GM18858 (cell line): Measurements from ENCODE around the gene OLFM1.
"Not testable (repeated sequence)": the region's sequence is repeated elsewhere in the genome, so short reads cannot be mapped to it uniquely, and the experiment has no call there.

Experiments
- ATAC-seq: cut with Tn5 transposase; IDR thresholded peaks from one replicate; pipeline ENCODE4 v1.9.1; 2021; ENCODE audit not compliant: unreplicated experiment

Gene OLFM1

DNA sequence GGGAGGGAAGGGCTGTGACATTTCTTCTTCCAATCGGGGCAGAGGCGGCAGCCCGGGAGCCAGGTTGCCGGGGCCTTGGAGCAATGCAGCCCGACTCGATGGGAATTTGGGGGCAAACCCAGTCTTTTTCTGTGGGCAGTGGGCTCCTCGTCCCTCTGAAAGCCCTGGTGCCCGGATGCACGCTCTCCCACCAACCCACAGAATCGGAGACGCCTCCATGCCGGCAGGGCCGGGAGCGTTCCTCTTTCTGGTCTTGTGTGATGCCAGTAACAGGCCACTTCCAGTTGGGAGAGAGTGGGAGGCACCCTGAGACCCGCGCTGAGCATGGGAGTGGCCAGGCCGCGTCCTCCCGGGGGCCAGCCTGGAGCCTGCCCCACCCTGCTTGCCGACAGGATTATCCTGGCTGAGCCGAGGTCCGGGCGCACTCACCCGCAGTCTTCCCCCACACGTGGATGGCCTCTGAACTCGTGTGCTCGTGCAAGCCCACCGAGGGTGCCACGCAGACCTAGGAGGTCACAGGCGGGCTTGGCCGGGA is 17.8 kb downstream of the OLFM1 start:
- no peak for ATAC-seq

GRCh38 chr9:135105938-135106491 is 18.5 kb downstream of the OLFM1 start:
- no peak for ATAC-seq

- no peak for ATAC-seq
Observed at GRCh38 chr9:135106551-135107270, 19.2 kb downstream of the OLFM1 start.

DNA sequence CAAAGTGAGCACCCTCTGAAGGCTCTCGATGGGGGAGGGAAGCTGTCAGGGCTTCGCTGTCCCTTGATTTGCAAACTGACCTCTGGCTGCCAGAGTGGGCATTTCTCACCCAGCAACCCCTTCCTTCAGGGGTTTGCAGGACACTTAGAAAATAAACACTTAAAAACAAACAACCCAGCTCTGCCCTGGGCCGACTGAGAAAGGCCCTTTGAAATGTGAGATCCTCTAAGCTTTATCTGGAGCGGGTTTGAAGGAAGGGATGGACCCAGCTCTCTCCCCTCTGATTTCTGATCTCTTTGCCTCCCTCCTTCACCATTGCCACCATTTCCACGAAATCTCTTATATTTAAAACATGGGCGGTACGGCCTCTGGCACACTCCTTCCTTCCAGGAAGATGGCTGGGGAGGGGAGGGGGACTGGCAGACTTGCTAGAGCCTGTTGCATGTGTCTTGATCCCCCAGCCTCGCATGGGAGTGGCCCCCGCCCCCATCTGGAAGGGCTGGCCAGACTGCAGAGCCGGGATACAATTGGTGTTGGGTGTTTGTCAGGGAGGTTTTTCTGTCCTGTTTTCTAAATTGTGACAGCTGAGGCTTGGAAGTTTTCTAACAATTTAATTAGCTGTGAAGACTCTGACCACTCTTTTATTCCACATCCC is 20.2 kb downstream of the OLFM1 start:
- no peak for ATAC-seq

- no peak for ATAC-seq
Observed at GRCh38 chr9:135108831-135109510, 21.5 kb downstream of the OLFM1 start.

DNA sequence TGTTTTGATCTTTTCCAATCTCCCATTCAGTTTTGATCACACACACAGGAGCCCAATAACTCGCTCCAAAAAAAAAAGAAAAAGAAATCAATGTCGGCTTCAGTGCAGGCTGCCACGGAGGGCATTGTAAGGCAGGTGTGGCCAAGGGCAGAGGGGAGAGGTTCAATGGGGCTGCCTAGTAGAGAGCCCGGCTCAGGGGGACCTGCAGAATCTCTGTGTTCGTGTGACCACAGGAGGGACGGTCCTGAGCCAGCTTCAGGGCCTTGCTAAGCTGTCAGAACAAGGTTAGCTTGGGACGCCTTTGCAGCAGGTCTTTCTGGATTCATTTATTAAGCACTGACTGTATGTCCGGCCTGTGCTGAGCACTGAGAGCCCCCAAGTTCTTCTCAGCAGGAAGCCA is 22.2 kb downstream of the OLFM1 start:
- ATAC-seq: no peak

DNA sequence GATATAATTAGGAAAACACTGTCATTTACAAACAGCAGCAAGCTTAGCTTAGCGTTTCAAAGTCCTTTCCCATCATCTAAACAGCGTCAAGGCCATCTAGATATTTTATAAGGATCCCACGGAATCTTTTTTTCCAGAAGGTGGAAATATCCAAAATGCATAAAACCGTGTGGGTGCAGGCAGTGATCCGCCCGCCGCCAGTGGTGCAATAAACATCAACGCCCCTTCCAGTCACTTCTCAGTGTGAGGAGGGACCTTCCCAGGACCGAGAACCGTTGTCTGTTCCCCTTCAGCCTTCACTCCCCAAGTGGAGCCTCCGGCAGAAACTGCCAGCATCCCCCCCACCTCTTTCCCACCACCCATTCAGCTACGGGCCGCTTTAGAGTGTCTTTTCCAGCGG is 22.9 kb downstream of the OLFM1 start:
- ATAC-seq: no peak

DNA sequence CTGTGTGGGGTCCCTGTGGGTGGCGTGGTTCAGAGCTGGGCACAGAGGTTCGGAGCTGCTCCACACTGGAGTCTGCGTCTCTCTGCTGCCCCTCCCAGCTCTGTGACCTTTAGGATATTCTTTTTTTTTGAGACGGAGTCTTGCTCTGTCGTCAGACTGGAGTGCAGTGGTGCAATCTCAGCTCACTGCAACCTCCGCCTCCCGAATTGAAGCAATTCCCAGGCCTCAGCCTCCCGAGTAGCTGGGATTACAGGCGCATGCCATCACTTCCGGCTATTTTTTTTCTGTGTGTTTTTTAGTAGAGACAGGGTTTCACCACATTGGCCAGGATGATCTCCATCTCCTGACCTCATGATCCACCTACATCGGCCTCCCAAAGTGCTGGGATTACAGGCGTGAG is 24.1 kb downstream of the OLFM1 start:
- not testable (repeated sequence) for ATAC-seq

GRCh38 chr9:135116371-135116770 is 28.9 kb downstream of the OLFM1 start:
- ATAC-seq: no peak

GRCh38 chr9:135116881-135117280 is 29.4 kb downstream of the OLFM1 start:
- ATAC-seq: no peak

- ATAC-seq: no peak
Observed at GRCh38 chr9:135117281-135117680, 29.8 kb downstream of the OLFM1 start.

DNA sequence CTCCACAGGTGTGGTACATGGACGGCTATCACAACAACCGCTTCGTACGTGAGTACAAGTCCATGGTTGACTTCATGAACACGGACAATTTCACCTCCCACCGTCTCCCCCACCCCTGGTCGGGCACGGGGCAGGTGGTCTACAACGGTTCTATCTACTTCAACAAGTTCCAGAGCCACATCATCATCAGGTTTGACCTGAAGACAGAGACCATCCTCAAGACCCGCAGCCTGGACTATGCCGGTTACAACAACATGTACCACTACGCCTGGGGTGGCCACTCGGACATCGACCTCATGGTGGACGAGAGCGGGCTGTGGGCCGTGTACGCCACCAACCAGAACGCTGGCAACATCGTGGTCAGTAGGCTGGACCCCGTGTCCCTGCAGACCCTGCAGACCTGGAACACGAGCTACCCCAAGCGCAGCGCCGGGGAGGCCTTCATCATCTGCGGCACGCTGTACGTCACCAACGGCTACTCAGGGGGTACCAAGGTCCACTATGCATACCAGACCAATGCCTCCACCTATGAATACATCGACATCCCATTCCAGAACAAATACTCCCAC is 32.1 kb downstream of the OLFM1 start:
- no peak for ATAC-seq

DNA sequence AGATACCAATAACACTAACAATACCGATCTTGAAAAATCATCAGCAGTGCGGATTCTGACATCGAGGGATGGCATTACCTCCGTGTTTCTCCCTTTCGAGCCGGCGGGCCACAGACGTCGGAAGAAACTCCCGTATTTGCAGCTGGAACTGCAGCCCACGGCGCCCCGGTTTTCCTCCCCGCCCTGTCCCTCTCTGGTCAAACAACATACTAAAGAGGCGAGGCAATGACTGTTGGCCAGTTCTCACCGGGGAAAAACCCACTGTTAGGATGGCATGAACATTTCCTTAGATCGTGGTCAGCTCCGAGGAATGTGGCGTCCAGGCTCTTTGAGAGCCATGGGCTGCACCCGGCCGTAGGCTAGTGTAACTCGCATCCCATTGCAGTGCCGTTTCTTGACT is 32.8 kb downstream of the OLFM1 start:
- no peak for ATAC-seq

DNA sequence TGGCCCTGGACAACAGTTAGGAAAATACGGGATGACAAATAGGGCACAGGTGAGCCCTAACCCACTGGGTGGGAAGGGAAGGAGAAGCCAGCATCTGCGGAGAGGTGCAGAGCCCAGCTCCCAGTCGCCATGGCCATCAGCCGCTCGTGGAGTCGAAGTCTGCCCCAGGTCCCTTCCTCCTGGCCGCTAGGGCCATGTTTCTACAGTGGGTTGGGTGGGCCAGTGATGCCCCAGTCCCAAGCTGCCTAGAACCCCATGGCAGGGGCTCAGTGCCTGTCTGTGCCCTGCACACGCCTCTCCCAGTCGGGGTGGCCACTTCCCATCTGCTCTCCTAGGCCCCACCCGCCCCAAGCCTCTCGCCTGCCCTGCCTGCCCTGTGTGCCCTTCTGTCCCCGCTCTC is 34.8 kb downstream of the OLFM1 start:
- no peak for ATAC-seq

DNA sequence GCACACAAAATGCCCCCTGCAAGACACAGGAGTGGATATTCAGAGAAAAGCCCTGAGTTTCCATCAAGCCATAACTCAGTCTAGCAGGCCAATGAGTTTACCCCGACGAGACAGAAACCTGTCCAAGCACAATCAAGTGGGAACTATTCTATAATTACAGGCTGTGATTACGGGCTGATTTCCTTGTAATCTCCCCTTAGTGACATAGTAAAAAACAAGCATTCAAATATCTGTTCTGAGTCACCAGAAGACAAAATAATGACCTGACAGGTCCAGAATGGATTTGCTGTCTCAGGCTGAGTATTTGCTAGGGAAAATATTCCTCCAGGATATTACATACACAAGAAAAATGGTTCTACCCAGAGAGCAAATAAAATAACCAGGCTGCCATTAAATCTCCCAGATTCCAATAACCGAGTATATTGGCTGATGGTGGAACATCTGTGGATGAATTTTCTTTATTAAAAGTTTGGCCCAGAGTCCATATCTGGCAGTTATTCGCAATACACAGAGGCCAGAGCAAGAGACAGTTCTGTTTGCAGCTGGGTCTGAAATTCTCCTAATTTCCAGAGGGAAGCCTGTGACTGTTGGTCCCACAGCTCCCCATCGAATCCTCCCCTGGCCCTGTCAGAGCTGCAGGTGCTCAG is 35.8 kb downstream of the OLFM1 start:
- ATAC-seq: no peak

GRCh38 chr9:135123773-135124134 is 36.3 kb downstream of the OLFM1 start:
- ATAC-seq: no peak

DNA sequence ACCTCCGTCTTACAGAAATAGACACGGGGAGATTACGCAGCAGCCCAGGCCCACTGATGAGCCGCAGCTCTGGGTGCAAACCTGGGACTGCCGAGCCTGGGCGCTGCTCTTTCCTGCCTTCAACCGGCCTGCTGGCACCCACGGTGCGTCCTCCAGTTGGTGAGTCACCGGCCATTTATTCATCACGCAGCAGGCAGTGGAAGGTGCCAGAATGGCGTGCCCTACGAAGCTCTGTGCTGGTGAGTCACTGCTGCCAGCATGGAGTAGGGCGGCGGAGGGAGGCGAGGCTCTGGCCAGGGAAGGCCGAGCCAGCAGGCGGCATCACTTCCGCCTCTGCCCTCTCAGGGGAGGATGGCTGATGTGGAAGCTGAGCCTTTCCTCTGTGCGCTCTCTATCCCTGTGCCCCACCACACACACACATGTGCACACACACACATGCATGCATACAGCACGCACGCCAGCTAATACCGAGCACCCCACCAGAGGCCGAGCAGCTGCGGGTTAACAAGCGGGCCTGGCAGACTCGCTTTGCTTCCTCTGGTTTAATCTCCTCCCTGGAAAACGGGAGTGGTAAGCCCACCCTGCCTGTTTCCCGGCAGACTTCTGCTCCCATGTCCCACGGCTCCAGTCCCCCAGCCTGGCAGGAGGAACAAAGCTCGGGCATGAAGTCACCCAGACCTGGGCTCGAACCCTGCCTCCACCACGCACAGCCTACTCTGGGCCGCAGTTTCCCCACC is 39.2 kb downstream of the OLFM1 start:
- ATAC-seq: no peak

- no peak for ATAC-seq
Observed at GRCh38 chr9:135127718-135128670, 40.5 kb downstream of the OLFM1 start.

GRCh38 chr9:135129137-135129695 is 41.7 kb downstream of the OLFM1 start:
- ATAC-seq: no peak
